ENCODE results near the gene MEPCE. TPM values are rescaled to one million over a fixed set of nuclear protein-coding genes. Genes with fewer than 3 reads are reported as not detected.
A peak's percentile ranks its signal among the peaks of the same experiment; 100 is the strongest.

Gene MEPCE
- total RNA-seq, 2 experiments from 2014 or later, result 44.2 to 65.6 TPM

GRCh38 chr7:100411101-100411500, 18.5 kb upstream of the MEPCE start:
- no TSS peak for BruUV-seq (replicated peaks)
- Histone ChIP-seq H3K4me1 (ENCODE audit: insufficient read depth, low read length, poor library complexity, severe bottlenecking) (peaks cover 47% of the 10 kb centered on the region), H3K27ac (ENCODE audit: low read depth, low read length, poor library complexity, severe bottlenecking) (no peak overlapping the region), H3K4me3 (ENCODE audit: low read depth, low read length, poor library complexity, severe bottlenecking) (no peak overlapping the region), H3K79me2 (ENCODE audit: insufficient read depth, low read depth, low read length) (no peaks in the 10 kb centered on the region), H4K20me1 (ENCODE audit: insufficient read depth, low read length) (no peaks in the 10 kb centered on the region), H3K4me2 (ENCODE audit: low read length) (no peak overlapping the region), H3K9me3 (ENCODE audit: low read length) (no peaks in the 10 kb centered on the region), H2AFZ (ENCODE audit: low read length) (no peak overlapping the region), H3K9me2 (ENCODE audit: insufficient read depth, low read length) (no peaks in the 10 kb centered on the region), H3K36me3 (ENCODE audit: insufficient read depth, low read length) (no peaks in the 10 kb centered on the region)
- ChIA-PET POLR2A (no interaction called here), CTCF (ENCODE audit: unreplicated experiment) (no interaction called here)
- no peak for DNase-seq (ENCODE audit: low spot score)
- TF ChIP-seq CTCF (conservative IDR thresholded peaks at IDR 0.05; ENCODE audit: low read length), result no peak
- TF ChIP-seq EZH2phosphoT487 (IDR thresholded peaks at IDR 0.05; ENCODE audit: borderline replicate concordance, low read depth, low read length), result no peak
- intact Hi-C loops (cut with micrococcal nuclease; ENCODE audit: unreplicated experiment), result no loop called here

- Histone ChIP-seq H3K79me2 (ENCODE audit: insufficient read depth, low read depth, low read length) (no peaks in the 10 kb centered on the region), H3K4me2 (ENCODE audit: low read length) (peak overlapping the region; percentile 18; the same call in 1 of the 2 replicates), H2AFZ (ENCODE audit: low read length) (peak overlapping the region; percentile 37; the same call in 1 of the 2 replicates), H3K9me3 (ENCODE audit: low read length) (no peaks in the 10 kb centered on the region), H3K36me3 (ENCODE audit: insufficient read depth, low read length) (no peaks in the 10 kb centered on the region), H3K4me3 (ENCODE audit: low read depth, low read length, poor library complexity, severe bottlenecking) (no peak overlapping the region), H3K9me2 (ENCODE audit: insufficient read depth, low read length) (no peaks in the 10 kb centered on the region), H3K27ac (ENCODE audit: low read depth, low read length, poor library complexity, severe bottlenecking) (no peak overlapping the region), H4K20me1 (ENCODE audit: insufficient read depth, low read length) (no peaks in the 10 kb centered on the region), H3K4me1 (ENCODE audit: insufficient read depth, low read length, poor library complexity, severe bottlenecking) (peaks cover 29% of the 10 kb centered on the region)
- ChIA-PET POLR2A (no interaction called here), CTCF (ENCODE audit: unreplicated experiment) (no interaction called here)
- BruUV-seq (replicated peaks), result no TSS peak
- intact Hi-C loops (cut with micrococcal nuclease; ENCODE audit: unreplicated experiment), result no loop called here
- no peak for DNase-seq (ENCODE audit: low spot score)
- TF ChIP-seq CTCF (conservative IDR thresholded peaks at IDR 0.05; ENCODE audit: low read length), result no peak
- no peak for TF ChIP-seq EZH2phosphoT487 (IDR thresholded peaks at IDR 0.05; ENCODE audit: borderline replicate concordance, low read depth, low read length)
Measured at GRCh38 chr7:100413346-100413745, 16.3 kb upstream of the MEPCE start.

- H3K36me3 ChIP-seq (ENCODE audit: insufficient read depth, low read length), result no peaks in the 10 kb centered on the region
- TF ChIP-seq EZH2phosphoT487 (IDR thresholded peaks at IDR 0.05; ENCODE audit: borderline replicate concordance, low read depth, low read length) (no peak), CTCF (conservative IDR thresholded peaks at IDR 0.05; ENCODE audit: low read length) (no peak)
- BruUV-seq (replicated peaks), result no TSS peak
- DNase-seq (ENCODE audit: low spot score), result no peak
- H3K4me1 ChIP-seq (ENCODE audit: insufficient read depth, low read length, poor library complexity, severe bottlenecking), result peaks cover 24% of the 10 kb centered on the region
- no peaks in the 10 kb centered on the region for H3K79me2 ChIP-seq (ENCODE audit: insufficient read depth, low read depth, low read length)
- POLR2A ChIA-PET, result interaction anchor here (0.5 kb wide), 1 partner anchor 23 kb away, joined by 3 read pairs; the partner anchor contains the start of gene PPP1R35
- H2AFZ ChIP-seq (ENCODE audit: low read length), result no peak overlapping the region
- no peak overlapping the region for H3K4me2 ChIP-seq (ENCODE audit: low read length)
- CTCF ChIA-PET (ENCODE audit: unreplicated experiment), result no interaction called here
- no peaks in the 10 kb centered on the region for H4K20me1 ChIP-seq (ENCODE audit: insufficient read depth, low read length)
- no peaks in the 10 kb centered on the region for H3K9me2 ChIP-seq (ENCODE audit: insufficient read depth, low read length)
- H3K27ac ChIP-seq (ENCODE audit: low read depth, low read length, poor library complexity, severe bottlenecking), result no peak overlapping the region
- intact Hi-C loops (cut with micrococcal nuclease; ENCODE audit: unreplicated experiment), result no loop called here
- no peaks in the 10 kb centered on the region for H3K9me3 ChIP-seq (ENCODE audit: low read length)
- no peak overlapping the region for H3K4me3 ChIP-seq (ENCODE audit: low read depth, low read length, poor library complexity, severe bottlenecking)
Measured at GRCh38 chr7:100413889-100414288, 15.7 kb upstream of the MEPCE start.

All from OCI-LY7 (cell line).